Forelimb muscle (tissue), 1 donor: ENCODE results near the gene TRIO. TPM values are rescaled to one million over a fixed set of nuclear protein-coding genes. Genes with fewer than 3 reads are reported as not detected.

ENCODE experiments used
- DNase-seq: peaks from one replicate; pipeline ENCODE4 v3.0.0-alpha.2; 2013; ENCODE audit warnings: low read depth
- polyA plus RNA-seq: library from polyadenylated mRNA; unstranded; fragments of 120-200 nt; gene quantifications from one replicate; pipeline ENCODE4 v1.2.1, GENCODE V29; 2013; ENCODE audit not compliant: insufficient read length

TRIO gene
- polyA plus RNA-seq, 1 donor, result 168 TPM

GRCh38 chr5:14325369-14325768, 182.2 kb downstream of the TRIO start:
- DNase-seq, result no peak

GRCh38 chr5:14326035-14326903, 183.1 kb downstream of the TRIO start:
- DNase-seq, result no peak

GRCh38 chr5:14327624-14328023, 184.5 kb downstream of the TRIO start:
- no peak for DNase-seq

GRCh38 chr5:14328144-14328543, 185.0 kb downstream of the TRIO start:
- no peak for DNase-seq

- DNase-seq, result no peak
These were observed 187.1 kb downstream of the TRIO start for GRCh38 chr5:14330291-14330690.

- no peak for DNase-seq
These were observed 187.7 kb downstream of the TRIO start for GRCh38 chr5:14330729-14331385.

GRCh38 chr5:14331386-14331781, 188.2 kb downstream of the TRIO start:
- no peak for DNase-seq

- DNase-seq, result no peak
These were observed 189.0 kb downstream of the TRIO start for GRCh38 chr5:14332038-14332631.

GRCh38 chr5:14332746-14333145, 189.6 kb downstream of the TRIO start:
- DNase-seq, result no peak

- no peak for DNase-seq
These were observed 194.5 kb downstream of the TRIO start for GRCh38 chr5:14337593-14337992.

GRCh38 chr5:14339468-14339867, 196.3 kb downstream of the TRIO start:
- DNase-seq, result no peak

GRCh38 chr5:14341571-14342230, 198.6 kb downstream of the TRIO start:
- DNase-seq, result no peak

- no peak for DNase-seq
These were observed 199.2 kb downstream of the TRIO start for GRCh38 chr5:14342306-14342705.

- DNase-seq, result no peak
These were observed 200.2 kb downstream of the TRIO start for GRCh38 chr5:14343376-14343775.

GRCh38 chr5:14347522-14347921, 204.4 kb downstream of the TRIO start:
- DNase-seq, result no peak

- DNase-seq, result no peak
These were observed 205.0 kb downstream of the TRIO start for GRCh38 chr5:14348142-14348541.

- no peak for DNase-seq
These were observed 205.9 kb downstream of the TRIO start for GRCh38 chr5:14349029-14349428.

- DNase-seq, result no peak
These were observed 208.0 kb downstream of the TRIO start for GRCh38 chr5:14351086-14351661.

GRCh38 chr5:14351845-14352712, 208.9 kb downstream of the TRIO start:
- DNase-seq, result peak; percentile 24

GRCh38 chr5:14353726-14354474, 210.8 kb downstream of the TRIO start:
- no peak for DNase-seq
